Measurements from ENCODE around the gene ETS1.

Gene ETS1

GRCh38 chr11:128629516-128630106 is 42.3 kb upstream of the ETS1 start:
- Histone ChIP-seq H3K27me3 (ENCODE audit: insufficient read depth, low read depth, severe bottlenecking) (no peaks in the 10 kb centered on the region), H3K27ac (no peak overlapping the region), H3K9me3 (ENCODE audit: severe bottlenecking) (no peaks in the 10 kb centered on the region), H3K4me3 (ENCODE audit: low read depth, low read length) (no peak overlapping the region), H3K36me3 (no peaks in the 10 kb centered on the region)
- DNase-seq: no peak
- TF ChIP-seq CTCF (IDR thresholded peaks at IDR 0.05; ENCODE audit: low read depth, low read length): no peak

GRCh38 chr11:128628686-128629085 is 41.3 kb upstream of the ETS1 start:
- H3K4me3 ChIP-seq (ENCODE audit: low read depth, low read length): no peak overlapping the region
- DNase-seq: no peak
- no peaks in the 10 kb centered on the region for H3K36me3 ChIP-seq
- H3K27me3 ChIP-seq (ENCODE audit: insufficient read depth, low read depth, severe bottlenecking): no peaks in the 10 kb centered on the region
- H3K9me3 ChIP-seq (ENCODE audit: severe bottlenecking): no peaks in the 10 kb centered on the region
- no peak for TF ChIP-seq CTCF (IDR thresholded peaks at IDR 0.05; ENCODE audit: low read depth, low read length)
- no peak overlapping the region for H3K27ac ChIP-seq

GRCh38 chr11:128628325-128628673 is 40.9 kb upstream of the ETS1 start:
- H3K27me3 ChIP-seq (ENCODE audit: insufficient read depth, low read depth, severe bottlenecking): no peaks in the 10 kb centered on the region
- no peak overlapping the region for H3K4me3 ChIP-seq (ENCODE audit: low read depth, low read length)
- no peaks in the 10 kb centered on the region for H3K9me3 ChIP-seq (ENCODE audit: severe bottlenecking)
- no peaks in the 10 kb centered on the region for H3K36me3 ChIP-seq
- no peak for DNase-seq
- H3K27ac ChIP-seq: no peak overlapping the region
- TF ChIP-seq CTCF (IDR thresholded peaks at IDR 0.05; ENCODE audit: low read depth, low read length): no peak

GRCh38 chr11:128627666-128628324 is 40.4 kb upstream of the ETS1 start:
- no peak overlapping the region for H3K4me3 ChIP-seq (ENCODE audit: low read depth, low read length)
- no peaks in the 10 kb centered on the region for H3K36me3 ChIP-seq
- H3K27me3 ChIP-seq (ENCODE audit: insufficient read depth, low read depth, severe bottlenecking): no peaks in the 10 kb centered on the region
- no peak for TF ChIP-seq CTCF (IDR thresholded peaks at IDR 0.05; ENCODE audit: low read depth, low read length)
- H3K27ac ChIP-seq: no peak overlapping the region
- no peak for DNase-seq
- no peaks in the 10 kb centered on the region for H3K9me3 ChIP-seq (ENCODE audit: severe bottlenecking)

- Histone ChIP-seq H3K9me3 (ENCODE audit: severe bottlenecking) (no peaks in the 10 kb centered on the region), H3K27ac (no peak overlapping the region), H3K4me3 (ENCODE audit: low read depth, low read length) (no peak overlapping the region), H3K27me3 (ENCODE audit: insufficient read depth, low read depth, severe bottlenecking) (no peaks in the 10 kb centered on the region), H3K36me3 (no peaks in the 10 kb centered on the region)
- TF ChIP-seq CTCF (IDR thresholded peaks at IDR 0.05; ENCODE audit: low read depth, low read length): no peak
- no peak for DNase-seq
Measured at GRCh38 chr11:128626913-128627665, 39.7 kb upstream of the ETS1 start.

Data from WERI-Rb-1 (cell line).